NCI-H82 (cell line): ENCODE results near the gene PRDM10.
A peak's percentile ranks its signal among the peaks of the same experiment; 100 is the strongest.

Experiments
- DNase-seq: peaks from one replicate; lab custom pipeline; 2025; lab: John Stamatoyannopoulos, UW

Gene PRDM10

DNA sequence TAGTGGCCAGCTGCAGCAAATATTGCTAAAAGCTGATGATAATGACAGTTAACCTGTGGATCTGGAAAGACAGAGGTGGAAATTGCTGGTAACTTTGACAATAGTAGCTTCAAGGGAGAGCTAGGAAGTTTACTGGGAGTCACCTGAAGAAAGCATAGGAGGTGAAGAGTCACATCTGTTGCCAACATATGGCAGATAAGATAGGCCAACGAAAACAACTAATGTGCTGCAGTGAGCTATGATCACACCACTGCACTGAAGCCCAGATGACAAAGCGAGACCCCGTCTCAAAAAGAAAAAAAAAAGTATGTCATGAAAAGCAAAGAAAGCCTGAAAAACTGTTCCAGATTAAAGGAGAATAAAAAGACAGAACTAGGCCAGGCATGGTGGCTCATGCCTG lies 4.3 kb upstream of the PRDM10 start:
- DNase-seq: no peak

DNA sequence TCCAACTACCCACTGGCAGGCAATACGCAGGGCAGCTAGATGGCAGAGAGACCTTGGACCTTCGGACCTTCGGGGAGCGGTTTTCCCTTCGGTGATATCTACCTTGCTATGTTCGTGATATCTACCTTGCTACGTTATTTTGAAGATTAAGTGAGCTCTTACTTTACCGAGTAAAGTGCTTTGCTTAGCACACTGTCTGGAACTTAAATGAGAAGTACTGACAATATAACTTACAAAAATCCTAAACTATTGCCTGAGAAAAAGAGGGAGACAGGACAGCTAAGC lies 1.0 kb upstream of the PRDM10 start:
- DNase-seq: no peak

GRCh38 chr11:130002846-130003716 lies 446 bp upstream of the PRDM10 start:
- DNase-seq: peak; percentile 98

DNA sequence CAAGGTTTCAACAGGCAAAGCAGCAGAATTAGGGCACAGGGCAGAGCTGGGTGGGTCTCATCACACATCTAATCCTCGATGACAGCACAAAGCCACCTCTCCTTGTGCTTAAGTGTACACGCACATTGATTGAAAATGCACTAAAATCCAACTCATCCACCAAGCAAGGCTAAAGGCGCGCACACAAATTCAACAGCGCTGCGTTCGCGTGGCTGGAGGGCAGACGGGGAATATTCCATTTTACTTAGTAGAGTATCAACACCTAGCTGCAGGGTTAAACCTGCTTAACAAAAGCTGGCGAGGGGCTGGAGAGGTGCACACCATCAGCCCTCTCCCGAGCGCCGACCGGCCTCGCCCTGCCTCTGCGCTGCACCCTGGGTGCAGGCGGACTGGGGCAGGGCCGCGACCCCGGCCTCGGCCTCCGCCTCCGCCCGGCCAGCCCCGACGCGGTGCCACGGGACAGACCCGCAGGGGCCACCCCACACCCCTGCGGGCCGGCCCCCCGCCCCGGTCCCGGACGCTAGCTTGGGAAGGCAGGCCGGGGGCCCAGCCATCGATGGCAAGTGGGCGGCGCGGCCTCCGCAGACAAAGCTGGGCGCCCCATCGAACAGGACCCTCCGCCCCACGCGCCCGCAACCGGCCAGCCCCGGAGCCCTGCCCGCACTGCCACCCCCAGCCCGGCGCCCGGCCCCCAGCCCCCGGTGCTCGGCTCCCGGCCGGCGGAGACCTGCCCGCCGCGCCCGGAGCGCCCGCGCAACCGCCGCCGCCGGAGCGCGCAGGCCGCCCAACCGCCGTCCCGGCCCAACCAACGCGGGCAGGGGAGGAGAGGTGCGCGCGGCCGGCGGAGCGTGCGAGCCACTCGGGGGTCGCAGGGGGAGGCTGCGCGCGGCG lies 929 bp downstream of the PRDM10 start:
- peak; percentile 78 for DNase-seq

- DNase-seq: no peak
Measured at GRCh38 chr11:130000552-130001176, 2.0 kb downstream of the PRDM10 start.

- DNase-seq: no peak
Measured at GRCh38 chr11:129999407-129999806, 3.2 kb downstream of the PRDM10 start.

DNA sequence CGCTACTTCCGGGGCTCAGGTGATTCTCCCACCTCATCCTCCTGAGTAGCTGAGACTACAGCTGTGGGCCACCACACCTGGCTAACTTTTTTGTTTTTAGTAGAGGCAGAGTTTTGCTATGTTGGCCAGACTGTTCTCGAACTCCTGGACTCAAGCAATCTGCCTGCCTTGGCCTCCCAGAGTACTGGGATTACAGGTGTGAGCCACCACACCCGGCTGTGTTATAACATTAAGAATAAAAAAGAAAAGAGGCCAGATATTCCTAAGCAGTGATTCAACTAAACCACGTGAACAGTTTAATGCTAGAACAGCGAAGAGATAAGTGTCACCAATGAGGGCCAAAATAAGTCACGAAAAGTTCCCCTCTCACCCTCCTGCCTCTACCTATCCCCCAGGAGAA lies 3.7 kb downstream of the PRDM10 start:
- no peak for DNase-seq

DNA sequence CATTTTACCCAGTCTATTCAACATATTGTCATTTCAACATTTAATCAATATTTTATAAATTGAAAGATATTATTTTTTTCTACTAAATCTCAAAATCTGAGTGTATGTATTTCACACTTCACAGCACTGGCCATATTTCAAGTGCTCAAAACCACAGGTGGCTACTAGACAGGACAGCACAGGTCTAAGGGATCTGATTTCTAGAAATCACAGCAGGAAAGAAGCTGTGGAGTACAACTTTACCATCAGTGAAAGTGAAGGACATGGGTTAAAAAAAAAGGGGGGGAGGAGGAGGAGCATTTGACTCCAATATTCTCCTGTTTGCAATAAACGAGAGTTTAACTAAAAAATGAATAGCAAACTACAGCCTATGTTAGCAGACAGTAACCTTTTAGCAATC lies 4.5 kb downstream of the PRDM10 start:
- DNase-seq: no peak

GRCh38 chr11:129997513-129997912 lies 5.1 kb downstream of the PRDM10 start:
- DNase-seq: no peak

- no peak for DNase-seq
Measured at GRCh38 chr11:129996113-129996870, 6.3 kb downstream of the PRDM10 start.

- no peak for DNase-seq
Measured at GRCh38 chr11:129995163-129995562, 7.5 kb downstream of the PRDM10 start.

DNA sequence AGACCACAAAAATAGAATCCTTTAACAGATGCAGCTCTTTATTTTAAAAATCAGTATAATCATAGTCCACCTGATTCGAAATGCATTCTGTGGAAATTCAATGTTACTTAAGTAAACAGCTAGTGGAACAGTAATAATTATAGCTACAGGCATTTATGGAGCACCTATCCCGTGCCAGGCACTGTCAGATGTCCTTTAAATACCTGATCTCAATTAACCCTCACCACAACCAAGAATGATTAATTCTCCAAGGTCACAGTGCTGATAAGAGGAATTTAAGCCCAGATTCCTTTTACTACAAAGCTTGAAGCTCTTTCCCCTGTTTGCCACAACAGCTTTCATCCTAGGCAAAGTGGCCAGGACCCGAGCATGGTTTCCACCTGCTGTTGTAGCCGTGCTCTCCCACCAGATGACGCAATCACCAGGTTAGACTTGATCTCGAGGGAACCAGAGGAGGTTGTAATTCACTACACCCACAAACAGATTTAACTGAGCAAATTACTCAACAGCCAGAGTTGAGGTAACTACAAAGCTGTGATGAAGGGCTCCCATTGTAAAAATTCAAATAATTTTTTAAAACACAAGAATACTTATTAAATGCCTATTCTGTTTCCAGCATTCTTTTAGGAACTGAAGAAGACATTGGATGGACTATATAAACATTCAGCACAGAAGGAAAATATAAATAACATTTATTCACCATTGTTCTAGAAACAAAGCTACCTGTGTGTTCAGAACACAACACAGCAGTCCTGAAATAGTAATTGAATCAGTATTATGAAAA lies 10.3 kb downstream of the PRDM10 start:
- DNase-seq: peak; percentile 61

DNA sequence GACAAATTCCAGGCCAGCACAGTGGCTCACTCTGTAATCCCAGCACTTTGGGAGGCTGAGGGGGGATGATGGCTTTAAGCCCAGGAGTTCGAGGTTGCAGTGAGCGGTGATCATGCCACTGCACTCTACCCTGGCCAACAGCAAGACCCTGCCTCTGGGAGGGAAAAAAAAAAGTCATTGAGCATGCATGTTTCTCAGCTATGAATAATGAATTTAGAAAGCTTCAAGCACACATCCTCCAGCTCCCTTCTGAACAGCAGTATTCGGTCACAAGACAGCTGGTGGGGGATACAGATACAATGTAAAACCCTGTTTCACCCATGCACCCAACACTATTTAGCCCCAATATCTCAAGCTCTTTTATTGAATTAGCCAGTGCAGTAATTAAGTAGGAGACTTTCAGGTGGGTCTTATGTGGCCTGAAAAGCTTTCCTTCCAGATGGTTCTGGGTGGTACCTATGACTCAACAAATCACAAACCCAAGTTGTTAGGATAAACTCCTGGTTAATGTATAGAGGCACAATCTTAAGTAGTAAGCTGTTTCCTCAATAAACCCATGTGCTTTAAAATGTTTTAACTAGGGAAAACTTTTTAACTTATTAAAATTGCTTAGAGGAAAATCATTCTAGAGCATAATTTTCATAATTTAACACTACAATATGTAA lies 13.4 kb downstream of the PRDM10 start:
- DNase-seq: peak; percentile 45

GRCh38 chr11:129987950-129988349 lies 14.7 kb downstream of the PRDM10 start:
- no peak for DNase-seq

DNA sequence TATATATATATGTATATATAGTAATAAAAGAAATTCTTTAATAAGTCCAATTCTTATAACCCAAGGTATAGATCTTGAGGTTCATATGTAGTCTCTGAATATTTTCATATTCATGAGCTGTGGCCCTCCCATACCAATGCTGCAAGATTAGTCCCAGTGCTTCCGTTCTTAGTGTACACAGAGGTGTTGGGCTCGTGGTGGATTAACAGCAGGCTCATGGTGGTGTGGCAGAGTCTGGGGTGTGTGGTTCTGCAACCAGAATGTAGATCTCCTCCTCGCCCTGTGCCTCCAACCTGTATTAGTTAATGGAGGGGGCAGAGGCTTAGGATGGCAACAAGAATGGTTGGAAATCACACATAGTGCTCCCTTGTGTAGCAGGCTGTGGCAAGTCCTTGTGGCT lies 16.8 kb downstream of the PRDM10 start:
- no peak for DNase-seq

- DNase-seq: no peak
Measured at GRCh38 chr11:129980086-129980485, 22.5 kb downstream of the PRDM10 start.

DNA sequence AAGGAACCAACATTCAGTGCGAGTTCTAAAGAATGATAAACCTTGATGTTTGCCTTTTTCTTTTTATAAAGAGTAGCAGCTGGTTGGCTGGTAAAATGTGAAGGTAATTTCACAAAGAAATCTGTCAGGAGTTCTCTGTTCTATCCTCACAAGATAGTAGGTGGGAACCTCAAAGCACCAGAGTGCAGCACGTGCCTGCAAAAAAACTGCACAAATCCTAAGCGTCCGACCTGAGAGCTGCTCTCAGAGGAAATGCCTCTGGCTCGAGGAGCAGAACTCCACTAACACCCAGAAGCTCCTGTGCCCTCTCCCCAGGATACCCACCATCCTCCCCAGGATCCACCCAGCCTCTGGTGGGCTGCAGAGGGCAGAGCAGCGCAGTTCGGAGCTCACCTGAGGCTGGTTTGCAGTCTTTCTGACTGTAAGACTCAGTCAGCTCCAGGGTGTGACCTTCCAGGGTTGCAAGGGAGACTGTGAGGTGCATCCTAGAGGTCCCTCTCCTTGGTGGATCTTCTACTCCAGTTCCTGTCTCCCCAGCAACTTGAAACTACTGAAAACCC lies 23.5 kb downstream of the PRDM10 start:
- no peak for DNase-seq

GRCh38 chr11:129978447-129978846 lies 24.2 kb downstream of the PRDM10 start:
- no peak for DNase-seq

DNA sequence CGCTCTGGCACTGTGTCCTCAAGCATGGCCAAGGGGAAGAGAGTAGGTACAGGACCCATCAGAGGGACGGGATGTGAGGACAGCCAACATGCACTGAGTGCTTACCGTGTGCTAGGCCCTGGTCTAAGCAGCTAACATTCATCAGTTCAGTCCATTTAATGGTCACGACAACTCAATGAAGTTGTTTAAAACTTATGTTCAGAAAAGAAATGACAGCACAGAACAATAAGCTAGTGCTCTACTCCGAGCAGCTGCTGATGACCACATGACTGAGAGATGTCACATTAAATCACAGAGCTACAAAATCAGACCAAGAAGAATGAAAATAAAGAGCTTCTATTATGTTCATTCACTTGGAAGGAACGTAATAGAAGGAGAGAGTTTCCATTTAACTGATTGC lies 26.3 kb downstream of the PRDM10 start:
- no peak for DNase-seq

DNA sequence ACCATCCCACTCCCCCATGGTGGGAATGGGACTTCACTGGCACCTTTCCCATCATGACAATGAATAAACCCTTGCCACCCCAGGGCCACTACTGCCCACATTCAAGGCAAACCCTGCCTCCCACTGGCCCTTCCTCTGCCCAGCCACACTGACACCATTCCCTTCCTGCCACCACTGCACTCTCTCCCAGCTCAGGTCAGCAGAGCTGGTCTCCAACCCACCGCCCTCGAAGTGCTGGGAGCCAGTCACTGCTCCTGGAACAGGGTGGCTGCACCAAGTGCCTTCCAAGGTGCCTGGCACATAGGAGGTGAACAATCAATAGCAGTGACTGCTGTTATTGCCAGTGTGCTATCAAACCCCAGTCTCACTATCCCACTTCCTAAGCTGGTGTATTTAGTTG lies 27.1 kb downstream of the PRDM10 start:
- no peak for DNase-seq
